ENCODE data around the gene PSMB10.

PSMB10 gene

GRCh38 chr16:67950335-67950843 lies 13.7 kb upstream of the PSMB10 start:
- no peak for DNase-seq (ENCODE audit: low spot score)
- TF ChIP-seq CTCF (IDR thresholded peaks at IDR 0.05; ENCODE audit: extremely low read depth, missing control alignments), result no peak

GRCh38 chr16:67949645-67950044 lies 13.0 kb upstream of the PSMB10 start:
- no peak for TF ChIP-seq CTCF (IDR thresholded peaks at IDR 0.05; ENCODE audit: extremely low read depth, missing control alignments)
- DNase-seq (ENCODE audit: low spot score), result no peak

- DNase-seq (ENCODE audit: low spot score), result no peak
- no peak for TF ChIP-seq CTCF (IDR thresholded peaks at IDR 0.05; ENCODE audit: extremely low read depth, missing control alignments)
These were observed 11.4 kb upstream of the PSMB10 start for GRCh38 chr16:67948015-67948414.

- DNase-seq (ENCODE audit: low spot score), result no peak
- TF ChIP-seq CTCF (IDR thresholded peaks at IDR 0.05; ENCODE audit: extremely low read depth, missing control alignments), result no peak
These were observed 10.4 kb upstream of the PSMB10 start for GRCh38 chr16:67946966-67947558.

- no peak for DNase-seq (ENCODE audit: low spot score)
- TF ChIP-seq CTCF (IDR thresholded peaks at IDR 0.05; ENCODE audit: extremely low read depth, missing control alignments), result no peak
These were observed 9.5 kb upstream of the PSMB10 start for GRCh38 chr16:67946128-67946569.

GRCh38 chr16:67945392-67945933 lies 8.8 kb upstream of the PSMB10 start:
- no peak for TF ChIP-seq CTCF (IDR thresholded peaks at IDR 0.05; ENCODE audit: extremely low read depth, missing control alignments)
- DNase-seq (ENCODE audit: low spot score), result no peak

- no peak for TF ChIP-seq CTCF (IDR thresholded peaks at IDR 0.05; ENCODE audit: extremely low read depth, missing control alignments)
- no peak for DNase-seq (ENCODE audit: low spot score)
These were observed 8.2 kb upstream of the PSMB10 start for GRCh38 chr16:67944690-67945391.

Measured in GM20000 (cell line).